AG10803 (cell line): ENCODE measurements around the gene EFCAB12.

ENCODE experiments used
- DNase-seq: peaks from one replicate; pipeline ENCODE4 v3.0.0; 2010; ENCODE audit warnings: low read depth
- H3K4me3 ChIP-seq: 2 replicates; pipeline ENCODE4 v1.5.1; 2011; ENCODE audit warnings: mild to moderate bottlenecking, low read length, control low read depth
- TF ChIP-seq, protein P1 (sequence below): conservative IDR thresholded peaks from 2 replicates; pipeline ENCODE4 v1.5.1; 2011; ENCODE audit warnings: mild to moderate bottlenecking, low read length, control low read depth, inconsistent platforms

Gene EFCAB12

DNA sequence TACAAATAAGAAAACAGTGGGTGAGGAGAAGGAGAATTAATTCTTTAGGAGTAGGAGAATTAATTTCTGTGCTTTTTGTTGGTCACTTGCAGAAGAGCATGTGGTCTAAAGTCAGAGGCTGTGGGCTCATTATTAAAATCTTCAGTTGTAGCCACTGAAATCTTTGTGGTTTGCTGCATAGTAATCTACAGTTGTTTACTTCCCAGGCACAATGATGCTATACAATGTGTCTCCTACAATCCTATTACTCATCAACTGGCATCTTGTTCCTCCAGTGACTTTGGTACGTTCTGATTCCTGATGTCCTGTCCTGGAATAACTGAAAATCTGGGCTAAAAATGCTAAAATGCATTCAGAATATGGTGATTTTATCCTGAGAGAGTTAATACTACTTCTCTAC, 32.6 kb upstream of the EFCAB12 start:
- TF ChIP-seq, protein P1, sequence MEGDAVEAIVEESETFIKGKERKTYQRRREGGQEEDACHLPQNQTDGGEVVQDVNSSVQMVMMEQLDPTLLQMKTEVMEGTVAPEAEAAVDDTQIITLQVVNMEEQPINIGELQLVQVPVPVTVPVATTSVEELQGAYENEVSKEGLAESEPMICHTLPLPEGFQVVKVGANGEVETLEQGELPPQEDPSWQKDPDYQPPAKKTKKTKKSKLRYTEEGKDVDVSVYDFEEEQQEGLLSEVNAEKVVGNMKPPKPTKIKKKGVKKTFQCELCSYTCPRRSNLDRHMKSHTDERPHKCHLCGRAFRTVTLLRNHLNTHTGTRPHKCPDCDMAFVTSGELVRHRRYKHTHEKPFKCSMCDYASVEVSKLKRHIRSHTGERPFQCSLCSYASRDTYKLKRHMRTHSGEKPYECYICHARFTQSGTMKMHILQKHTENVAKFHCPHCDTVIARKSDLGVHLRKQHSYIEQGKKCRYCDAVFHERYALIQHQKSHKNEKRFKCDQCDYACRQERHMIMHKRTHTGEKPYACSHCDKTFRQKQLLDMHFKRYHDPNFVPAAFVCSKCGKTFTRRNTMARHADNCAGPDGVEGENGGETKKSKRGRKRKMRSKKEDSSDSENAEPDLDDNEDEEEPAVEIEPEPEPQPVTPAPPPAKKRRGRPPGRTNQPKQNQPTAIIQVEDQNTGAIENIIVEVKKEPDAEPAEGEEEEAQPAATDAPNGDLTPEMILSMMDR, result no peak
- peak; percentile 77 for DNase-seq
- no peak overlapping the region for H3K4me3 ChIP-seq

DNA sequence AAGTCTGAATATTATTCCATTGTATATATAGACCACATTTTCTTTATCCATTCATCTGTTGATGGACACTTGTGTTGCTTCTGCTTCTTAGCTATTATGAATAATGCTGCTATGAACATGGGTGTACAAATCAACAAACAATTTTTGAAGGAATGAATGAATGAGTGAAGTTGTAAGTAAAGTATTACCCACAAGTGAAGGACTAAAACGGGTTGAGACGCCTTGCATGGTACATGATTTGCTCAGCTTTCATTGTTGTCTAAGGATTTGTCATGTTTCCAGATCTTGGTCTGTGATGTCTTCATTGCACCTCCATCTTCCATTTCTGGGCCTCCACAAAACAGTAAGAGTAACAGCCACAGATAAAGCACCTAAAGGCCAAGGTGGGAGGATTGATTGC, 32.1 kb upstream of the EFCAB12 start:
- H3K4me3 ChIP-seq, result no peak overlapping the region
- no peak for DNase-seq
- TF ChIP-seq, protein P1, result no peak

DNA sequence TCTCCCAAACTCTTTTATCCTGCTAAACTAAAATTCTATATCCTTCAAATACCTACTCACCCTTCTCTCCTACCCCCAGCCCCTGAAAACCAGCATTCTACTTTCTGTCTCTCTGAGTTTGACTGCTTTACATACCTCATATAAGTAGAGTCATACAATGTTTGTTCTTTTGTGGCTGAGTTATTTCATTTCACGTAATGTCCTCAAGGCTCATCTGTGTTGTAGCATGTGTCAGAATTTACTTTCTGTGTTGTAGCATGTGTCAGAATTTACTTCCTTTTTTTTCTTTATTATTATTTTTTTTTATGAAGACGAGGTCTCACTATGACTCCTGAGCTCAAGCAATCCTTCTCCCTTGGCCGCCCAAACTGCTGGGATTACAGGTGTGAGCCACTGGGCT, 31.7 kb upstream of the EFCAB12 start:
- H3K4me3 ChIP-seq, result no peak overlapping the region
- TF ChIP-seq, protein P1, result no peak
- no peak for DNase-seq

DNA sequence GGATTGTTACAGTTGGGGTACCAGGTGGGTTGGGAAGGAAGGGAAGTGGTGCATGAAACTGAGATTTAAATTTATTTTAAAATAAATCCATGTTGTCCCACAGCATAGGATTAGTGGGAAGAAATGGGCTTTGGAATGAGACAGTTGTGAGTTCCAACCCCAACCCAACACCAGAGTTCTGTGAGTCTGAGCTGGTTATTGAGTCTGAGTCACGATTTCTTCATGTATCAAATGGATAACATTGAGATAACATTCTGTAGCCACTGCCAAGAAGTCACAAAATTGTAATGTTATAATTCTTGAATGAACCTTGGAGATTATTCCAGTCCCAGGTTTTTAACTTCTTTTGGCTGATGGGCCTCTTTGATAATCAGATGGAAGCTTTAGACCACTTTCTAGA, 25.3 kb upstream of the EFCAB12 start:
- H3K4me3 ChIP-seq, result no peak overlapping the region
- TF ChIP-seq, protein P1, result no peak
- no peak for DNase-seq

- TF ChIP-seq, protein P1, result no peak
- H3K4me3 ChIP-seq, result no peak overlapping the region
- DNase-seq, result no peak
These were observed 21.1 kb upstream of the EFCAB12 start for GRCh38 chr3:129449279-129450115.

DNA sequence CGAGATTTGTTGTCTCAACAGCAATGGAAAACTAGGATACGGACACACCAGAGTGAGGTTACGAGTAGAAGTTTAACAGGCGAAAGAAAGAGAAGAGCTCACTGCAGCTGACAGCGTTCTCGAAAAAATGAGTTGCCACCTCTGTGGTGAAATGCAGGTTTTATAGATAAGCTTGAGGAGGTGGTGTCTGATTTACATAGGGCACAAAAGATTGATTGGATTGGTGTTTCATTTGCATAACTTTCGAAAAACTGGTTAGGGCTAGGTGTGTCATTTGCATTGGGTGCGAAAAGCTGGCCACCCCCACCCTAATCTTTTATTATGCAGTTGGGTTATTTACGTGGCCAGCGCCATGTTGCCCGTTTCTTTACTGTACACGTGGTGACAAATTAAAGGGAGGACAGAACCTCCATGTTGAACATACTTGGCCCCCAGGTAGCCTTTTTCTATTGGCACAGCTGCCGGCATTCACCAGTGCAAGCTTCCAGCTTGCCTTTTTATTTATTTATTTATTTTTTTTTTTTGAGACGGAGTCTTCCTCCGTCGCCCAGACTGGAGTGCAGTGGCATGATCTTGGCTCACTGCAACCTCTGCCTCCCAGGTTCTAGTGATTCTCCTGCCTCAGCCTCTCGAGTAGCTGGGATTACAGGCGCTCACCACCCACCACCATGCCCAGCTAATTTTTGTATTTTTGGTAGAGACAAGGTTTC, 19.9 kb upstream of the EFCAB12 start:
- no peak overlapping the region for H3K4me3 ChIP-seq
- TF ChIP-seq, protein P1, result no peak
- no peak for DNase-seq

DNA sequence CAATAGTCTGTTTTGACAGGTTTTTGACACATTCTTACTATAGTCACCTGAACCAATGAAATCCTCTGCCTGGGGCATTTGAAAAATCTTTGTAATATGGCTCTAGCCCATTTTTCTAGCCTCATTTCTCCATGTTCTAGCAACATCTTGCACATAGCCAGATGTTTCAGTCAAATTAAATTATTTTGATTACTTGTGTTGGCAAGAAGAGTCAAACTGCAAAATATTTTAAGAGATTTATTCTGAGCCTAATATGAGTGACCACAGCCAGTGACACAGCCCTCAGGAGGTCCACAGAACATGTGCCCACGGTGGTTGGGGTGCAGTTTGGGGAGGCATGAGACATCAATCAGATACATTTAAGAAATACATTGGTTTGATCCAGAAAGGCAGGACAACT, 18.5 kb upstream of the EFCAB12 start:
- DNase-seq, result peak; percentile 23
- H3K4me3 ChIP-seq, result no peak overlapping the region
- TF ChIP-seq, protein P1, result no peak
